Tibial nerve (tissue), 3 donors: ENCODE results near the gene ABHD15.

Experiments
- POLR2A ChIP-seq, 2 donors: fragments of 450-650 bp; IDR thresholded peaks; one replicate each; pipeline ENCODE4 v1.6.1; 2017; ENCODE audit warnings: antibody characterized with exemption in 2 of 2, mild to moderate bottlenecking in 2 of 2, moderate library complexity in 2 of 2
- TF ChIP-seq, protein P1 (sequence below), 5 experiments: fragments of 200-600 bp in 3 of 5; fragments of 450-650 bp in 2 of 5; sonication (generic) in 3 of 5; IDR thresholded peaks; one replicate each; pipeline ENCODE4 v1.5.1; 2016 to 2019; ENCODE audit warnings: antibody characterized with exemption in 5 of 5, mild to moderate bottlenecking in 3 of 5, moderate library complexity in 2 of 5

DNA sequence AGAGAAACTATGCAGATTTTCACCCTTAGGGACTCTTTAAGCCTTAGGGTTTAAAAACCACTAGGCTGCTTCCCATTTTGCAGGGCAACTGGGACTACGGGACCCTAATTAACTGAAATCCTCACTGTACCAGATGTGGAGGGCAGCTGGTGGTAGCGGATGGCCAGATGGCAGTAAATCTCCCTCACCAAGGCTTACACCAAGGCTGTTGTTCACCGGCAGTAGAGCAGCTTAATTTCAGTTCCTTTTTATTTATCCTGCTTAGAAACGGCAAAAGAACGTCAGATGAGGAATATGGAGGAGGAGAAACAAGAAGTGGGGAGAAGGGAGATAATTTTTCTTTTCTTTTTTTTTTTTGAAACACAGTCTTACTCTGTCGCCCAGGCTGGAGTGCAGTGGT lies 6.5 kb downstream of the ABHD15 start:
- TF ChIP-seq, protein P1, sequence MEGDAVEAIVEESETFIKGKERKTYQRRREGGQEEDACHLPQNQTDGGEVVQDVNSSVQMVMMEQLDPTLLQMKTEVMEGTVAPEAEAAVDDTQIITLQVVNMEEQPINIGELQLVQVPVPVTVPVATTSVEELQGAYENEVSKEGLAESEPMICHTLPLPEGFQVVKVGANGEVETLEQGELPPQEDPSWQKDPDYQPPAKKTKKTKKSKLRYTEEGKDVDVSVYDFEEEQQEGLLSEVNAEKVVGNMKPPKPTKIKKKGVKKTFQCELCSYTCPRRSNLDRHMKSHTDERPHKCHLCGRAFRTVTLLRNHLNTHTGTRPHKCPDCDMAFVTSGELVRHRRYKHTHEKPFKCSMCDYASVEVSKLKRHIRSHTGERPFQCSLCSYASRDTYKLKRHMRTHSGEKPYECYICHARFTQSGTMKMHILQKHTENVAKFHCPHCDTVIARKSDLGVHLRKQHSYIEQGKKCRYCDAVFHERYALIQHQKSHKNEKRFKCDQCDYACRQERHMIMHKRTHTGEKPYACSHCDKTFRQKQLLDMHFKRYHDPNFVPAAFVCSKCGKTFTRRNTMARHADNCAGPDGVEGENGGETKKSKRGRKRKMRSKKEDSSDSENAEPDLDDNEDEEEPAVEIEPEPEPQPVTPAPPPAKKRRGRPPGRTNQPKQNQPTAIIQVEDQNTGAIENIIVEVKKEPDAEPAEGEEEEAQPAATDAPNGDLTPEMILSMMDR (IDR thresholded peaks at IDR 0.05): no peak
- TF ChIP-seq POLR2A (IDR thresholded peaks at IDR 0.05): no peak
